Heart left ventricle (tissue), 16 donors: ENCODE data around the gene COPS9. TPM values are rescaled to one million over a fixed set of nuclear protein-coding genes. Genes with fewer than 3 reads are reported as not detected.
A peak's percentile ranks its signal among the peaks of the same experiment; 100 is the strongest.

ENCODE experiments used
- ATAC-seq, 4 donors: fragments of 200-7000 bp; cut with Tn5 transposase; one replicate each; pipeline ENCODE4 v1.9.1; 2020 to 2022; ENCODE audit warnings: moderate library complexity in 4 of 4, mild to moderate bottlenecking in 3 of 4, moderate number of reproducible peaks in 1 of 4
- DNase-seq, 5 donors: peaks; one replicate each; pipeline ENCODE4 v3.0.0-alpha.2; 2020
- H3K27ac ChIP-seq, 12 donors: fragments of 200-600 bp; sonication (generic) in 4 of 12; one replicate each; pipeline versions ENCODE4 v1.5.0 to v1.8.0; 2016 to 2022; ENCODE audit warnings: mild to moderate bottlenecking in 2 of 12
- H3K27me3 ChIP-seq, 9 donors: fragments of 200-600 bp; sonication (generic) in 2 of 9; one replicate each; pipeline versions ENCODE4 v1.5.1 to v1.8.0; 2016 to 2022; ENCODE audit warnings: mild to moderate bottlenecking in 3 of 9
- H3K36me3 ChIP-seq, 9 donors: fragments of 200-600 bp; sonication (generic) in 2 of 9; one replicate each; pipeline versions ENCODE4 v1.5.0 to v1.8.0; 2018 to 2022; ENCODE audit warnings: mild to moderate bottlenecking in 2 of 9
- H3K4me1 ChIP-seq, 12 donors: fragments of 200-600 bp; sonication (generic) in 4 of 12; one replicate each; pipeline versions ENCODE4 v1.5.0 to v1.8.0; 2016 to 2022; ENCODE audit warnings: mild to moderate bottlenecking in 3 of 12
- H3K4me3 ChIP-seq, 12 donors: fragments of 200-600 bp; sonication (generic) in 4 of 12; one replicate each; pipeline versions ENCODE4 v1.5.0 to v1.8.0; 2017 to 2022; ENCODE audit warnings: mild to moderate bottlenecking in 9 of 12, moderate library complexity in 4 of 12
- H3K9me3 ChIP-seq, 12 donors: fragments of 200-600 bp; sonication (generic) in 4 of 12; one replicate each; pipeline versions ENCODE4 v1.5.0 to v1.8.0; 2016 to 2022; ENCODE audit warnings: mild to moderate bottlenecking in 1 of 12
- POLR2A ChIP-seq, 2 donors: fragments of 450-650 bp; IDR thresholded peaks; one replicate each; pipeline ENCODE4 v1.6.1; 2017; ENCODE audit warnings: antibody characterized with exemption in 2 of 2, mild to moderate bottlenecking in 2 of 2, moderate library complexity in 2 of 2
- WGBS, 4 donors: extraction: QIAGEN DNeasy Blood & Tissue Kit in 2 of 4; methylation state at CpG; one replicate each; pipeline versions ENCODE4 v1.1.5 to v1.1.7; 2013 to 2018; 5-methylcytosine and 5-hydroxymethylcytosine counted together
- intact Hi-C, 10 donors: fragments of 100-400 bp; cut with DNase I; formaldehyde crosslinking; loops; one replicate each; pipeline versions ENCODE4 v1.11.1 to v1.14.2; 2022
- polyA plus RNA-seq, 2 donors: library from polyadenylated mRNA; stranded (reverse); fragments of 200-250 nt; gene quantifications; one replicate each; pipeline ENCODE4 v1.2.3, GENCODE V29; 2013
- total RNA-seq, 9 donors: library from RNA; depleted of rRNA in 2 of 9; stranded (reverse); fragments of >200 nt in 2 of 9; fragmentation: NEBNext Ultra II Directional in 3 of 9; extraction: Animal tissue kit (Norgen Biotek cat#: 25700) in 3 of 9; gene quantifications; one replicate each; pipeline versions ENCODE4 v1.1.0 to v1.2.4, GENCODE V29; 2016 to 2023
- TF ChIP-seq, protein P1 (sequence below), 12 donors: fragments of 200-600 bp; sonication (generic) in 4 of 12; IDR thresholded peaks; one replicate each; pipeline versions ENCODE4 v1.5.0 to v1.8.0; 2018 to 2022; ENCODE audit warnings: antibody characterized with exemption in 12 of 12, mild to moderate bottlenecking in 5 of 12
- donor health status: ischemic (EF 13 %, LVEDD 7.1; RV severe dilation, severe dysfunction).
- donor health status: healthy with polysubstance abuse.
- donor health status: DM: no; HTN: yes; CAD: no.
- donor health status: DM: no; HTN: no; CAD: no.
- donor health status: ischemic (EF 25% LVEDD 6.9; RV normal size, moderate dysfunction).
- donor health status: ischemic (EF 25% LVEDD 5.7; RV mildly dilated, moderate dysfunction).
- donor health status: healthy.
- donor health status: DM: yes; HTN: yes; CAD: no.
- donor health status: ischemic (EF 35%, LVEDD 5.7; RV mildly dilated, moderate dysfunction).
- donor health status: nonischemic (EF 11% LVEDD 7.7; RV severe dilation, severe dysfunction).
- donor health status: DM: yes; HTN: yes; CAD: no.
- donor health status: PGD.
- donor health status: ischemic (EF 29% LVEDD 5.4; RV normal size, mild dysfunction).
- donor health status: nonischemic (EF 23%, LVEDD 6.1; RV moderate dilation, normal function).

The COPS9 gene
- total and polyA plus RNA-seq, 11 donors: 130 to 664 (median 178) TPM

GRCh38 chr2:240137596-240138253 is 1.6 kb upstream of the COPS9 start:
- DNase-seq (peak in 1 of 5 donors; percentile 15), ATAC-seq (no peak)
- Histone ChIP-seq H3K4me1 (peaks cover 5 to 22% (median 10%) of the 10 kb centered on the region in 12 donors), H3K4me3 (no peak overlapping the region), H3K27me3 (peaks cover 0 to 6% (median 0%) of the 10 kb centered on the region in 9 donors), H3K36me3 (peaks cover 0 to 11% (median 10%) of the 10 kb centered on the region in 9 donors), H3K27ac (no peak overlapping the region), H3K9me3 (no peaks in the 10 kb centered on the region)
- WGBS, 4 donors: 86 to 91% (median 89%) methylated on average over 19 of the region's 19 CpGs
- intact Hi-C loops: loop anchor here in 3 of 10 donors (2.0 to 10.0 kb wide), 3 partner anchors 113 to 1103 kb away; partner anchors contain the start of genes HDAC4 (in 1 of the 3) and NDUFA10 (in 1 of the 3)
- TF ChIP-seq, protein P1, sequence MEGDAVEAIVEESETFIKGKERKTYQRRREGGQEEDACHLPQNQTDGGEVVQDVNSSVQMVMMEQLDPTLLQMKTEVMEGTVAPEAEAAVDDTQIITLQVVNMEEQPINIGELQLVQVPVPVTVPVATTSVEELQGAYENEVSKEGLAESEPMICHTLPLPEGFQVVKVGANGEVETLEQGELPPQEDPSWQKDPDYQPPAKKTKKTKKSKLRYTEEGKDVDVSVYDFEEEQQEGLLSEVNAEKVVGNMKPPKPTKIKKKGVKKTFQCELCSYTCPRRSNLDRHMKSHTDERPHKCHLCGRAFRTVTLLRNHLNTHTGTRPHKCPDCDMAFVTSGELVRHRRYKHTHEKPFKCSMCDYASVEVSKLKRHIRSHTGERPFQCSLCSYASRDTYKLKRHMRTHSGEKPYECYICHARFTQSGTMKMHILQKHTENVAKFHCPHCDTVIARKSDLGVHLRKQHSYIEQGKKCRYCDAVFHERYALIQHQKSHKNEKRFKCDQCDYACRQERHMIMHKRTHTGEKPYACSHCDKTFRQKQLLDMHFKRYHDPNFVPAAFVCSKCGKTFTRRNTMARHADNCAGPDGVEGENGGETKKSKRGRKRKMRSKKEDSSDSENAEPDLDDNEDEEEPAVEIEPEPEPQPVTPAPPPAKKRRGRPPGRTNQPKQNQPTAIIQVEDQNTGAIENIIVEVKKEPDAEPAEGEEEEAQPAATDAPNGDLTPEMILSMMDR (IDR thresholded peaks at IDR 0.05): no peak
- no peak for TF ChIP-seq POLR2A (IDR thresholded peaks at IDR 0.05)

GRCh38 chr2:240136671-240137292 is 677 bp upstream of the COPS9 start:
- H3K9me3 ChIP-seq: no peaks in the 10 kb centered on the region
- H3K4me1 ChIP-seq: peaks cover 5 to 22% (median 10%) of the 10 kb centered on the region in 12 donors
- peak in 2 of 4 donors; percentile 3 to 16 for ATAC-seq
- TF ChIP-seq POLR2A (IDR thresholded peaks at IDR 0.05): no peak
- TF ChIP-seq, protein P1 (IDR thresholded peaks at IDR 0.05): no peak
- peaks cover 0 to 3% (median 0%) of the 10 kb centered on the region in 9 donors for H3K27me3 ChIP-seq
- no peak for DNase-seq
- 38 to 60% (median 43%) methylated on average over 20 to 36 of the region's 36 CpGs for WGBS, 4 donors
- peak overlapping the region in 11 of 12 donors; percentile 21 to 85 (median 73) for H3K27ac ChIP-seq
- H3K4me3 ChIP-seq: peak overlapping the region; percentile 70 to 99 (median 92)
- intact Hi-C loops: loop anchor here in 3 of 10 donors (2.0 to 10.0 kb wide), 3 partner anchors 112 to 1102 kb away; partner anchors contain the start of genes HDAC4 (in 1 of the 3) and NDUFA10 (in 1 of the 3)
- H3K36me3 ChIP-seq: peaks cover 0 to 20% (median 19%) of the 10 kb centered on the region in 9 donors

GRCh38 chr2:240135706-240136012 is 446 bp downstream of the COPS9 start:
- 0 to 1% (median 1%) methylated on average over 11 to 17 of the region's 17 CpGs for WGBS, 4 donors
- Histone ChIP-seq H3K4me1 (peaks cover 5 to 22% (median 10%) of the 10 kb centered on the region in 12 donors), H3K4me3 (peak overlapping the region; percentile 70 to 99 (median 92)), H3K27me3 (no peaks in the 10 kb centered on the region), H3K9me3 (no peaks in the 10 kb centered on the region), H3K36me3 (peaks cover 0 to 31% (median 30%) of the 10 kb centered on the region in 9 donors), H3K27ac (peak overlapping the region in 11 of 12 donors; percentile 21 to 85 (median 72))
- no peak for DNase-seq
- TF ChIP-seq POLR2A (IDR thresholded peaks at IDR 0.05): no peak
- TF ChIP-seq, protein P1 (IDR thresholded peaks at IDR 0.05): no peak
- ATAC-seq: peak in 1 of 4 donors; percentile 6
- intact Hi-C loops: loop anchor here in 3 of 10 donors (2.0 to 10.0 kb wide), 3 partner anchors 111 to 1101 kb away; partner anchors contain the start of genes HDAC4 (in 1 of the 3) and NDUFA10 (in 1 of the 3)
